Brain pericyte (primary cell): ENCODE measurements around the gene GRHL3.

Source experiments
- DNase-seq: peaks from one replicate; pipeline ENCODE4 v3.0.0-alpha.2; 2012; ENCODE audit warnings: low read depth, low spot score

Gene GRHL3

GRCh38 chr1:24317956-24318614 lies 1.1 kb upstream of the GRHL3 start:
- no peak for DNase-seq

- DNase-seq, result no peak
These were observed 394 bp upstream of the GRHL3 start for GRCh38 chr1:24318615-24319311.

GRCh38 chr1:24319962-24320361 lies 805 bp downstream of the GRHL3 start:
- DNase-seq, result no peak

GRCh38 chr1:24321126-24321525 lies 2.0 kb downstream of the GRHL3 start:
- DNase-seq, result no peak

GRCh38 chr1:24321697-24322469 lies 2.7 kb downstream of the GRHL3 start:
- DNase-seq, result no peak

GRCh38 chr1:24322470-24323177 lies 3.5 kb downstream of the GRHL3 start:
- DNase-seq, result no peak

GRCh38 chr1:24323281-24323680 lies 4.1 kb downstream of the GRHL3 start:
- DNase-seq, result no peak

- DNase-seq, result no peak
These were observed 5.7 kb downstream of the GRHL3 start for GRCh38 chr1:24324903-24325302.

GRCh38 chr1:24325587-24326449 lies 6.7 kb downstream of the GRHL3 start:
- no peak for DNase-seq

GRCh38 chr1:24327486-24327885 lies 8.3 kb downstream of the GRHL3 start:
- DNase-seq, result no peak

GRCh38 chr1:24327891-24328290 lies 8.7 kb downstream of the GRHL3 start:
- no peak for DNase-seq

GRCh38 chr1:24329331-24329730 lies 10.2 kb downstream of the GRHL3 start:
- no peak for DNase-seq

GRCh38 chr1:24329797-24330543 lies 10.8 kb downstream of the GRHL3 start:
- no peak for DNase-seq

- no peak for DNase-seq
These were observed 13.0 kb downstream of the GRHL3 start for GRCh38 chr1:24331961-24332673.

GRCh38 chr1:24336075-24336474 lies 16.9 kb downstream of the GRHL3 start:
- no peak for DNase-seq

- DNase-seq, result no peak
These were observed 18.3 kb downstream of the GRHL3 start for GRCh38 chr1:24337455-24337854.

- no peak for DNase-seq
These were observed 19.3 kb downstream of the GRHL3 start for GRCh38 chr1:24338447-24338846.

- no peak for DNase-seq
These were observed 20.8 kb downstream of the GRHL3 start for GRCh38 chr1:24339996-24340395.

- no peak for DNase-seq
These were observed 21.6 kb downstream of the GRHL3 start for GRCh38 chr1:24340770-24341169.

- no peak for DNase-seq
These were observed 22.1 kb downstream of the GRHL3 start for GRCh38 chr1:24341260-24341659.
